IMR-90 (cell line): ENCODE data around the gene NTRK3. TPM values are rescaled to one million over a fixed set of nuclear protein-coding genes. Genes with fewer than 3 reads are reported as not detected.

Experiments
- ATAC-seq: fragments of 200-7000 bp; cut with Tn5 transposase; 2 replicates; pipeline ENCODE4 v1.9.1; 2020; ENCODE audit warnings: low read depth, mild to moderate bottlenecking, moderate library complexity
- BruUV-seq: library from RNA; stranded (reverse); fragments of 400-500 nt; replicated peaks from 2 replicates; lab custom pipeline; 2021; lab: Mats Ljungman, UMichigan
- CTCF ChIA-PET: fragments of 300-600 bp; formaldehyde crosslinking; extraction: SDS; loops from one replicate; lab custom pipeline; 2021; ENCODE audit warnings: antibody characterized with exemption; lab: Yijun Ruan, JAX
- POLR2A ChIA-PET: fragments of 300-600 bp; sonication (Branson Sonifier 250); formaldehyde crosslinking; loops from one replicate; lab custom pipeline; 2022; ENCODE audit warnings: antibody characterized with exemption; ENCODE audit not compliant: unreplicated experiment; lab: Charles Lee
- DNase-seq: peaks from one replicate; pipeline ENCODE4 v3.0.0; 2013
- H2AFZ ChIP-seq: replicated peaks from 2 replicates; pipeline ENCODE3; 2013; ENCODE audit warnings: low read length, mild to moderate bottlenecking; ENCODE audit not compliant: poor library complexity
- H2AK5ac ChIP-seq: 2 replicates; pipeline ENCODE4 v1.6.1; 2013; ENCODE audit warnings: low read depth, low read length, inconsistent platforms
- H2AK9ac ChIP-seq: replicated peaks from 2 replicates; pipeline ENCODE3; 2013; ENCODE audit warnings: mild to moderate bottlenecking, low read depth, low read length, moderate library complexity; ENCODE audit not compliant: poor library complexity
- H2BK120ac ChIP-seq: 2 replicates; pipeline ENCODE4 v1.6.1; 2013; ENCODE audit warnings: low read depth, low read length, inconsistent platforms
- H2BK15ac ChIP-seq: 3 replicates; pipeline ENCODE4 v1.6.1; 2013; ENCODE audit warnings: low read depth, low read length, inconsistent platforms
- H2BK20ac ChIP-seq: 2 replicates; pipeline ENCODE4 v1.6.1; 2013; ENCODE audit warnings: low read depth, mild to moderate bottlenecking, inconsistent platforms, low read length, moderate library complexity
- H2BK5ac ChIP-seq: 2 replicates; pipeline ENCODE4 v1.6.1; 2013; ENCODE audit warnings: mild to moderate bottlenecking, low read depth, low read length, inconsistent platforms; ENCODE audit not compliant: poor library complexity, severe bottlenecking
- H3K14ac ChIP-seq: replicated peaks from 2 replicates; pipeline ENCODE4 v1.6.1; 2013; ENCODE audit warnings: low read depth, low read length, inconsistent platforms
- H3K18ac ChIP-seq: 2 replicates; pipeline ENCODE4 v1.6.1; 2013; ENCODE audit warnings: low read depth, low read length, control low read depth
- H3K23ac ChIP-seq: 2 replicates; pipeline ENCODE4 v1.6.1; 2013; ENCODE audit warnings: low read depth, low read length, inconsistent platforms
- H3K27ac ChIP-seq: 2 replicates; pipeline ENCODE4 v1.5.1; 2013; ENCODE audit warnings: mild to moderate bottlenecking, control low read depth, low read length; ENCODE audit not compliant: insufficient read depth
- H3K27me3 ChIP-seq: 2 replicates; pipeline ENCODE4 v1.6.1; 2013; ENCODE audit warnings: low read length; ENCODE audit not compliant: control insufficient read depth, insufficient read depth
- H3K36me3 ChIP-seq: 2 replicates; pipeline ENCODE4 v1.6.1; 2013; ENCODE audit warnings: low read length, mixed read lengths; ENCODE audit not compliant: control insufficient read depth, insufficient read depth
- H3K4ac ChIP-seq: 2 replicates; pipeline ENCODE4 v1.6.1; 2013; ENCODE audit warnings: low read depth, low read length, inconsistent platforms
- H3K4me1 ChIP-seq: 2 replicates; pipeline ENCODE4 v1.6.1; 2013; ENCODE audit warnings: low read length, mixed read lengths; ENCODE audit not compliant: control insufficient read depth, insufficient read depth
- H3K4me2 ChIP-seq: 2 replicates; pipeline ENCODE4 v1.6.1; 2013; ENCODE audit warnings: low read depth, mild to moderate bottlenecking, control low read depth, low read length, moderate library complexity
- H3K4me3 ChIP-seq: 2 replicates; pipeline ENCODE4 v1.5.1; 2013; ENCODE audit warnings: low read depth, mild to moderate bottlenecking, control low read depth, low read length, moderate library complexity; ENCODE audit not compliant: insufficient read depth
- H3K56ac ChIP-seq: 2 replicates; pipeline ENCODE4 v1.6.1; 2013; ENCODE audit warnings: low read length, inconsistent platforms; ENCODE audit not compliant: insufficient read depth; ENCODE audit errors: extremely low read depth
- H3K79me1 ChIP-seq, 2 experiments: 2 replicates each; pipeline ENCODE4 v1.6.1; 2013; ENCODE audit warnings: low read length in 2 of 2, inconsistent platforms in 1 of 2, low read depth in 1 of 2
- H3K9ac ChIP-seq: 2 replicates; pipeline ENCODE4 v1.6.1; 2013; ENCODE audit warnings: low read depth, low read length, control low read depth
- H3K9me1 ChIP-seq: 2 replicates; pipeline ENCODE4 v1.6.1; 2013; ENCODE audit warnings: low read length, inconsistent platforms; ENCODE audit not compliant: insufficient read depth
- H3K9me3 ChIP-seq: 2 replicates; pipeline ENCODE4 v1.6.1; 2013; ENCODE audit warnings: low read length; ENCODE audit not compliant: control insufficient read depth, insufficient read depth
- H4K20me1 ChIP-seq: 2 replicates; pipeline ENCODE4 v1.6.1; 2013; ENCODE audit warnings: low read length, inconsistent platforms; ENCODE audit not compliant: insufficient read depth
- H4K5ac ChIP-seq: 2 replicates; pipeline ENCODE4 v1.6.1; 2013; ENCODE audit warnings: mild to moderate bottlenecking, low read depth, low read length, control low read depth
- H4K8ac ChIP-seq, 2 experiments: 2 replicates each; pipeline ENCODE4 v1.6.1; 2013; ENCODE audit warnings: low read depth in 2 of 2, low read length in 2 of 2, control low read depth in 1 of 2, inconsistent platforms in 1 of 2
- H4K91ac ChIP-seq: 2 replicates; pipeline ENCODE4 v1.6.1; 2013; ENCODE audit warnings: low read depth, low read length, inconsistent platforms; ENCODE audit not compliant: insufficient read depth
- CTCF ChIP-seq: conservative IDR thresholded peaks from 2 replicates; pipeline ENCODE4 v1.5.1; 2012; ENCODE audit warnings: mild to moderate bottlenecking, low read depth, low read length, improper control_type of control experiment
- FOS ChIP-seq: fragments of 150-350 bp; IDR thresholded peaks from 2 replicates; pipeline ENCODE4 v1.6.1; 2016; ENCODE audit warnings: low read depth, low read length
- MAFK ChIP-seq: IDR thresholded peaks from 2 replicates; pipeline ENCODE4 v1.6.1; 2012; ENCODE audit warnings: low read depth, low read length, improper control_type of control experiment
- MAZ ChIP-seq: IDR thresholded peaks from 2 replicates; pipeline ENCODE4 v1.6.1; 2012; ENCODE audit warnings: low read depth, mild to moderate bottlenecking, low read length, improper control_type of control experiment, moderate library complexity, borderline replicate concordance
- MXI1 ChIP-seq: IDR thresholded peaks from 2 replicates; pipeline ENCODE4 v1.6.1; 2012; ENCODE audit warnings: low read depth, mild to moderate bottlenecking, low read length, moderate library complexity, borderline replicate concordance
- RFX5 ChIP-seq: IDR thresholded peaks from 2 replicates; pipeline ENCODE4 v1.8.0; 2012; ENCODE audit warnings: low read depth, mild to moderate bottlenecking, low read length, moderate library complexity
- SMC3 ChIP-seq: fragments of 150-350 bp; IDR thresholded peaks from 2 replicates; pipeline ENCODE4 v1.6.1; 2016; ENCODE audit warnings: low read depth, mild to moderate bottlenecking, antibody characterized with exemption, low read length, moderate library complexity
- WGBS, 2 experiments: methylation state at CpG; one replicate each; pipeline versions ENCODE4 v1.1.5 to v1.1.7; 2013; ENCODE audit warnings: missing lambda C conversion rate in 2 of 2; ENCODE audit not compliant: insufficient read length in 1 of 2; ENCODE audit errors: extremely low coverage in 2 of 2; 5-methylcytosine and 5-hydroxymethylcytosine counted together
- dilution Hi-C: fragments of 300-500 bp; cut with HindIII; formaldehyde crosslinking; loops from one replicate; pipeline ENCODE4 v1.14.3; 2018; ENCODE audit warnings: low sequenced_read_pairs; ENCODE audit not compliant: unreplicated experiment
- in situ Hi-C: fragments of 300-500 bp; cut with MboI; formaldehyde crosslinking; loops from 3 replicates; pipeline ENCODE4 v1.14.3; 2019; ENCODE audit warnings: low sequenced_read_pairs, inconsistent platforms, mixed read lengths
- intact Hi-C: fragments of 100-400 bp; cut with micrococcal nuclease; formaldehyde crosslinking; loops from 2 replicates; pipeline ENCODE4 v1.10.0; 2022
- polyA plus RNA-seq, 3 experiments: library from polyadenylated mRNA; depleted of rRNA; stranded (reverse); fragments of >200 nt; gene quantifications; 2 replicates each; pipeline ENCODE4 v1.2.3, GENCODE V29; 2012; ENCODE audit warnings: low replicate concordance in 1 of 3
- total RNA-seq: library from RNA; depleted of rRNA; stranded (reverse); fragments of >200 nt; gene quantifications from 2 replicates; pipeline ENCODE4 v1.2.3, GENCODE V29; 2012
- TF ChIP-seq, protein P1 (sequence below): fragments of 150-350 bp; IDR thresholded peaks from 2 replicates; pipeline ENCODE4 v1.6.1; 2017; ENCODE audit warnings: mild to moderate bottlenecking, antibody characterized with exemption, low read length, low read depth

NTRK3 gene
- total and polyA plus RNA-seq, 2 of the 4 experiments (the other 2 are of a cell fraction) = under 0.01 to 0.15 TPM

- in situ Hi-C loops (no loop called here), intact Hi-C loops (no loop called here), dilution Hi-C loops (no loop called here)
- H3K4me1 ChIP-seq = no peaks in the 10 kb centered on the region
- ATAC-seq (no peak), DNase-seq (no peak)
- H2AK5ac ChIP-seq = no peak overlapping the region
- POLR2A ChIA-PET = no interaction called here
- H3K56ac ChIP-seq = no peak overlapping the region
- CTCF ChIA-PET = no interaction called here
- BruUV-seq = no TSS peak
- H4K5ac ChIP-seq = no peak overlapping the region
- no peak overlapping the region for H2BK15ac ChIP-seq
- H2BK5ac ChIP-seq = no peak overlapping the region
- H3K4me3 ChIP-seq = no peak overlapping the region
- H3K9me1 ChIP-seq = no peaks in the 10 kb centered on the region
- H3K4ac ChIP-seq = no peak overlapping the region
- no CpG with 5 or more reads among the region's 5 CpGs for WGBS, 2 experiments
- no peak overlapping the region for H3K9ac ChIP-seq
- no peak overlapping the region for H2BK120ac ChIP-seq
- H3K79me1 ChIP-seq = no peaks in the 10 kb centered on the region
- no peak overlapping the region for H3K27ac ChIP-seq
- H3K4me2 ChIP-seq = no peak overlapping the region
- no peak overlapping the region for H2AFZ ChIP-seq
- no peaks in the 10 kb centered on the region for H3K36me3 ChIP-seq
- no peak overlapping the region for H3K18ac ChIP-seq
- H3K14ac ChIP-seq = no peak overlapping the region
- no peak overlapping the region for H4K91ac ChIP-seq
- peaks cover 25% of the 10 kb centered on the region for H3K9me3 ChIP-seq
- H3K23ac ChIP-seq = no peak overlapping the region
- no peaks in the 10 kb centered on the region for H4K20me1 ChIP-seq
- no peaks in the 10 kb centered on the region for H3K27me3 ChIP-seq
- no peak overlapping the region for H2AK9ac ChIP-seq
- no peak overlapping the region for H2BK20ac ChIP-seq
- H4K8ac ChIP-seq = no peak overlapping the region
- TF ChIP-seq CTCF (no peak), MAFK (no peak), RFX5 (no peak), MXI1 (no peak), FOS (no peak), SMC3 (no peak), MAZ (no peak)
- TF ChIP-seq, protein P1, sequence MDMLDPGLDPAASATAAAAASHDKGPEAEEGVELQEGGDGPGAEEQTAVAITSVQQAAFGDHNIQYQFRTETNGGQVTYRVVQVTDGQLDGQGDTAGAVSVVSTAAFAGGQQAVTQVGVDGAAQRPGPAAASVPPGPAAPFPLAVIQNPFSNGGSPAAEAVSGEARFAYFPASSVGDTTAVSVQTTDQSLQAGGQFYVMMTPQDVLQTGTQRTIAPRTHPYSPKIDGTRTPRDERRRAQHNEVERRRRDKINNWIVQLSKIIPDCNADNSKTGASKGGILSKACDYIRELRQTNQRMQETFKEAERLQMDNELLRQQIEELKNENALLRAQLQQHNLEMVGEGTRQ = no peak
Observed at GRCh38 chr15:88074386-88074785, 182.2 kb downstream of the NTRK3 start.
